Parathyroid adenoma (tissue), 2 donors: ENCODE data around the gene STIL.
"Not testable (repeated sequence)": the region's sequence is repeated elsewhere in the genome, so short reads cannot be mapped to it uniquely, and the experiment has no call there.

Experiments used
- H2AFZ ChIP-seq: fragments of 300-600 bp; sonication (generic); one replicate; pipeline ENCODE4 v1.7.0; 2017; ENCODE audit warnings: antibody characterized with exemption, mild to moderate bottlenecking
- H3K27ac ChIP-seq: fragments of 300-600 bp; sonication (generic); one replicate; pipeline ENCODE4 v1.7.0; 2017
- H3K27me3 ChIP-seq: fragments of 300-600 bp; sonication (generic); one replicate; pipeline ENCODE4 v1.7.0; 2017; ENCODE audit warnings: low read length; ENCODE audit not compliant: control insufficient read depth, insufficient read depth
- H3K36me3 ChIP-seq: fragments of 300-600 bp; sonication (generic); one replicate; pipeline ENCODE4 v1.7.0; 2017; ENCODE audit warnings: low read length; ENCODE audit not compliant: control insufficient read depth, insufficient read depth
- H3K4me1 ChIP-seq: fragments of 300-600 bp; sonication (generic); one replicate; pipeline ENCODE4 v1.7.0; 2017; ENCODE audit warnings: control low read depth
- H3K4me2 ChIP-seq: fragments of 300-600 bp; sonication (generic); one replicate; pipeline ENCODE4 v1.7.0; 2017; ENCODE audit warnings: low read length
- H3K4me3 ChIP-seq: fragments of 300-600 bp; sonication (generic); one replicate; pipeline ENCODE4 v1.7.0; 2017; ENCODE audit warnings: low read depth, low read length
- H3K79me2 ChIP-seq: fragments of 300-600 bp; sonication (generic); one replicate; pipeline ENCODE4 v1.7.0; 2017; ENCODE audit warnings: control low read depth
- H3K9ac ChIP-seq: fragments of 300-600 bp; sonication (generic); one replicate; pipeline ENCODE4 v1.7.0; 2017; ENCODE audit warnings: mild to moderate bottlenecking
- H3K9me3 ChIP-seq: fragments of 300-600 bp; sonication (generic); one replicate; pipeline ENCODE4 v1.7.0; 2017; ENCODE audit warnings: low read length; ENCODE audit not compliant: control insufficient read depth
- TF ChIP-seq, protein P1 (sequence below): fragments of 300-600 bp; sonication (generic); IDR thresholded peaks from one replicate; pipeline ENCODE4 v1.7.0; 2017; ENCODE audit warnings: antibody characterized with exemption, mild to moderate bottlenecking
- donor health status: primary hyperparathyroidism.

The STIL gene

GRCh38 chr1:47209725-47210325 is 104.1 kb downstream of the STIL start:
- no peak overlapping the region for H3K4me3 ChIP-seq
- no peak overlapping the region for H3K9ac ChIP-seq
- no peak overlapping the region for H3K4me2 ChIP-seq
- no peaks in the 10 kb centered on the region for H3K79me2 ChIP-seq
- no peaks in the 10 kb centered on the region for H3K27me3 ChIP-seq
- no peak overlapping the region for H2AFZ ChIP-seq
- H3K9me3 ChIP-seq, result no peaks in the 10 kb centered on the region
- H3K4me1 ChIP-seq, result no peaks in the 10 kb centered on the region
- H3K27ac ChIP-seq, result no peak overlapping the region
- no peaks in the 10 kb centered on the region for H3K36me3 ChIP-seq
- TF ChIP-seq, protein P1, sequence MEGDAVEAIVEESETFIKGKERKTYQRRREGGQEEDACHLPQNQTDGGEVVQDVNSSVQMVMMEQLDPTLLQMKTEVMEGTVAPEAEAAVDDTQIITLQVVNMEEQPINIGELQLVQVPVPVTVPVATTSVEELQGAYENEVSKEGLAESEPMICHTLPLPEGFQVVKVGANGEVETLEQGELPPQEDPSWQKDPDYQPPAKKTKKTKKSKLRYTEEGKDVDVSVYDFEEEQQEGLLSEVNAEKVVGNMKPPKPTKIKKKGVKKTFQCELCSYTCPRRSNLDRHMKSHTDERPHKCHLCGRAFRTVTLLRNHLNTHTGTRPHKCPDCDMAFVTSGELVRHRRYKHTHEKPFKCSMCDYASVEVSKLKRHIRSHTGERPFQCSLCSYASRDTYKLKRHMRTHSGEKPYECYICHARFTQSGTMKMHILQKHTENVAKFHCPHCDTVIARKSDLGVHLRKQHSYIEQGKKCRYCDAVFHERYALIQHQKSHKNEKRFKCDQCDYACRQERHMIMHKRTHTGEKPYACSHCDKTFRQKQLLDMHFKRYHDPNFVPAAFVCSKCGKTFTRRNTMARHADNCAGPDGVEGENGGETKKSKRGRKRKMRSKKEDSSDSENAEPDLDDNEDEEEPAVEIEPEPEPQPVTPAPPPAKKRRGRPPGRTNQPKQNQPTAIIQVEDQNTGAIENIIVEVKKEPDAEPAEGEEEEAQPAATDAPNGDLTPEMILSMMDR, result no peak

DNA sequence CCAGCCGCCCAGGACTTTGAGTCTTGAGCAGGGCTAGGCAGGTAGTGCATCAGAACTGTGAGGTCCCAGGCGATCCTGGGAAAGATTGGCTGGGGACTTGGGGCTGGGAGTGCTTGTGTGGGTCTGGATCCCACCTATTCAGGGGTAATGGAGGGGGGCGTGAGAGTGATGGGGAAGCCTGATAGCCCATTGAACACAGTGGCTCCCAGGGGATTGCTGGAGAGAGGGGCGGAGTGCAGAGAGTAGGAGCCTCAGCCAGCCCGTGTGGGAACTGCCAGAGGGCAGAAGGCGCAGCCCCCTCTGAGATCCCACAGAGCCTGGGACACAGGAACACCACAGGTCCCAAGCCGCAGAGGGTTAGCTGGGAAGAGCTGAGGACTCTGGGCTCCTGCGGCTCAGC is 104.9 kb downstream of the STIL start:
- TF ChIP-seq, protein P1, result no peak
- Histone ChIP-seq H3K27ac (no peak overlapping the region), H3K4me3 (no peak overlapping the region), H3K36me3 (no peaks in the 10 kb centered on the region), H3K4me2 (no peak overlapping the region), H3K9me3 (no peaks in the 10 kb centered on the region), H3K79me2 (no peaks in the 10 kb centered on the region), H3K27me3 (no peaks in the 10 kb centered on the region), H2AFZ (no peak overlapping the region), H3K4me1 (no peaks in the 10 kb centered on the region), H3K9ac (no peak overlapping the region)

GRCh38 chr1:47208374-47208850 is 105.5 kb downstream of the STIL start:
- TF ChIP-seq, protein P1, result no peak
- no peaks in the 10 kb centered on the region for H3K9me3 ChIP-seq
- no peaks in the 10 kb centered on the region for H3K4me1 ChIP-seq
- no peak overlapping the region for H3K27ac ChIP-seq
- no peak overlapping the region for H2AFZ ChIP-seq
- H3K27me3 ChIP-seq, result no peaks in the 10 kb centered on the region
- H3K36me3 ChIP-seq, result no peaks in the 10 kb centered on the region
- H3K4me2 ChIP-seq, result no peak overlapping the region
- H3K4me3 ChIP-seq, result no peak overlapping the region
- H3K79me2 ChIP-seq, result no peaks in the 10 kb centered on the region
- H3K9ac ChIP-seq, result no peak overlapping the region

DNA sequence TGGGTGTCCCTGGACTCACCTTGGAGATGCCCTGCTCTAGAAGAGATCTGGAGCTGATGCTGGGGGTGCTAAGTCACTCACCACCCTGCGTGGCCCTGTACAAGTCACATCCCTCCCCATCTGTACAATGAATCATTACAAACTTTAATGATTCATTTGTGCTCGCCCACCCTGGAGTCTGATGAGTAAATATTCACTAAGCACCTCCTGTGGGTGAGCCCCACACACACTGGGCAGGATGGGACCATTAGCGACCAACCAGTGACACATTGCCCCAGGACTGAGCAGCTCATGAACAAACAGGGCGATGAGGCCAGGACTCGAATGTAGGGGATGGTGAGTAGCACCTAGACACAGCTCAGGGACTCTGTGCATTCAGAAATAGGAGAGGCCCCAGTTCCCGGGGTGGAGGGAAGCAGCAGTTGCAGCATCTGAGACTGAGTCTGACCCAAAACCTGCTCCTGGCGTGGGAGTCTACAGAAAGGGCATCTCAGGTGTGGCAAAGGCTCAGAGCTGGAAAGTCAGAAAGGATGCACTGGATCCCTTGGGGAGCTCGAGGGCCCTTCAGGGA is 106.1 kb downstream of the STIL start:
- no peak overlapping the region for H3K27ac ChIP-seq
- H3K27me3 ChIP-seq, result no peaks in the 10 kb centered on the region
- no peaks in the 10 kb centered on the region for H3K4me1 ChIP-seq
- no peak overlapping the region for H2AFZ ChIP-seq
- no peak overlapping the region for H3K9ac ChIP-seq
- H3K36me3 ChIP-seq, result no peaks in the 10 kb centered on the region
- H3K9me3 ChIP-seq, result no peaks in the 10 kb centered on the region
- no peak overlapping the region for H3K4me3 ChIP-seq
- TF ChIP-seq, protein P1, result no peak
- H3K79me2 ChIP-seq, result no peaks in the 10 kb centered on the region
- no peak overlapping the region for H3K4me2 ChIP-seq

GRCh38 chr1:47205918-47206317 is 108.0 kb downstream of the STIL start:
- Histone ChIP-seq H3K9ac (no peak overlapping the region), H3K79me2 (no peaks in the 10 kb centered on the region), H3K4me2 (no peak overlapping the region), H2AFZ (no peak overlapping the region), H3K27ac (no peak overlapping the region), H3K36me3 (no peaks in the 10 kb centered on the region), H3K27me3 (no peaks in the 10 kb centered on the region), H3K9me3 (no peaks in the 10 kb centered on the region), H3K4me3 (no peak overlapping the region), H3K4me1 (no peaks in the 10 kb centered on the region)
- TF ChIP-seq, protein P1, result no peak

- H3K27me3 ChIP-seq, H3K27ac ChIP-seq, H2AFZ ChIP-seq, H3K36me3 ChIP-seq, H3K9me3 ChIP-seq, H3K4me2 ChIP-seq, H3K79me2 ChIP-seq, H3K4me3 ChIP-seq, H3K4me1 ChIP-seq, H3K9ac ChIP-seq: not testable (repeated sequence)
These were observed 110.4 kb downstream of the STIL start for GRCh38 chr1:47203504-47203903.
